ENCODE data around the gene ANKRD2. TPM values are rescaled to one million over a fixed set of nuclear protein-coding genes. Genes with fewer than 3 reads are reported as not detected.
"Not testable (repeated sequence)": the region's sequence is repeated elsewhere in the genome, so short reads cannot be mapped to it uniquely, and the experiment has no call there.

The ANKRD2 gene
- 2.0 and 3.1 TPM in 2 replicates for total RNA-seq (2014; rRNA removed; shearing (Covaris generic))
- polyA plus RNA-seq (2014; cell fraction: nucleus; rRNA removed) = 7.5 and 11.5 TPM in 2 replicates

GRCh38 chr10:97572214-97572989 is at the start of gene ANKRD2:
TSS of gene ANKRD2 (plus strand) at chr10:97572779. CDS start at chr10:97572789, 10 bp downstream.
- DNase-seq (ENCODE audit: extremely low read depth, low read depth) = peak; percentile 84

GRCh38 chr10:97522937-97523336 is 49.6 kb upstream of the ANKRD2 start:
- DNase-seq (ENCODE audit: extremely low read depth, low read depth) = no peak

- no peak for DNase-seq (ENCODE audit: extremely low read depth, low read depth)
These were observed 47.5 kb upstream of the ANKRD2 start for GRCh38 chr10:97525086-97525485.

- no peak for DNase-seq (ENCODE audit: extremely low read depth, low read depth)
These were observed 46.9 kb upstream of the ANKRD2 start for GRCh38 chr10:97525683-97526110.

GRCh38 chr10:97528876-97529275 is 43.7 kb upstream of the ANKRD2 start:
- not testable (repeated sequence) for DNase-seq (ENCODE audit: extremely low read depth, low read depth)

GRCh38 chr10:97529685-97530465 is 42.7 kb upstream of the ANKRD2 start:
- DNase-seq (ENCODE audit: extremely low read depth, low read depth) = no peak

- no peak for DNase-seq (ENCODE audit: extremely low read depth, low read depth)
These were observed 41.1 kb upstream of the ANKRD2 start for GRCh38 chr10:97531401-97531986.

GRCh38 chr10:97532935-97533671 is 39.5 kb upstream of the ANKRD2 start:
- DNase-seq (ENCODE audit: extremely low read depth, low read depth) = no peak

GRCh38 chr10:97533888-97534287 is 38.7 kb upstream of the ANKRD2 start:
- no peak for DNase-seq (ENCODE audit: extremely low read depth, low read depth)

- peak; percentile 31 for DNase-seq (ENCODE audit: extremely low read depth, low read depth)
These were observed 37.7 kb upstream of the ANKRD2 start for GRCh38 chr10:97534746-97535367.

GRCh38 chr10:97537186-97537869 is 35.3 kb upstream of the ANKRD2 start:
- DNase-seq (ENCODE audit: extremely low read depth, low read depth) = no peak

- no peak for DNase-seq (ENCODE audit: extremely low read depth, low read depth)
These were observed 34.2 kb upstream of the ANKRD2 start for GRCh38 chr10:97538411-97538810.

- no peak for DNase-seq (ENCODE audit: extremely low read depth, low read depth)
These were observed 33.7 kb upstream of the ANKRD2 start for GRCh38 chr10:97538839-97539238.

- no peak for DNase-seq (ENCODE audit: extremely low read depth, low read depth)
These were observed 32.9 kb upstream of the ANKRD2 start for GRCh38 chr10:97539523-97540200.

GRCh38 chr10:97540669-97541500 is 31.7 kb upstream of the ANKRD2 start:
- DNase-seq (ENCODE audit: extremely low read depth, low read depth) = no peak

GRCh38 chr10:97542169-97543024 is 30.2 kb upstream of the ANKRD2 start:
- DNase-seq (ENCODE audit: extremely low read depth, low read depth) = peak; percentile 40

GRCh38 chr10:97543025-97543546 is 29.5 kb upstream of the ANKRD2 start:
- DNase-seq (ENCODE audit: extremely low read depth, low read depth) = peak; percentile 62

Measured in NCI-H460 (cell line).